Measurements from ENCODE around the gene POLE3.
A peak's percentile ranks its signal among the peaks of the same experiment; 100 is the strongest.
"Not testable (repeated sequence)": the region's sequence is repeated elsewhere in the genome, so short reads cannot be mapped to it uniquely, and the experiment has no call there.

The POLE3 gene

DNA sequence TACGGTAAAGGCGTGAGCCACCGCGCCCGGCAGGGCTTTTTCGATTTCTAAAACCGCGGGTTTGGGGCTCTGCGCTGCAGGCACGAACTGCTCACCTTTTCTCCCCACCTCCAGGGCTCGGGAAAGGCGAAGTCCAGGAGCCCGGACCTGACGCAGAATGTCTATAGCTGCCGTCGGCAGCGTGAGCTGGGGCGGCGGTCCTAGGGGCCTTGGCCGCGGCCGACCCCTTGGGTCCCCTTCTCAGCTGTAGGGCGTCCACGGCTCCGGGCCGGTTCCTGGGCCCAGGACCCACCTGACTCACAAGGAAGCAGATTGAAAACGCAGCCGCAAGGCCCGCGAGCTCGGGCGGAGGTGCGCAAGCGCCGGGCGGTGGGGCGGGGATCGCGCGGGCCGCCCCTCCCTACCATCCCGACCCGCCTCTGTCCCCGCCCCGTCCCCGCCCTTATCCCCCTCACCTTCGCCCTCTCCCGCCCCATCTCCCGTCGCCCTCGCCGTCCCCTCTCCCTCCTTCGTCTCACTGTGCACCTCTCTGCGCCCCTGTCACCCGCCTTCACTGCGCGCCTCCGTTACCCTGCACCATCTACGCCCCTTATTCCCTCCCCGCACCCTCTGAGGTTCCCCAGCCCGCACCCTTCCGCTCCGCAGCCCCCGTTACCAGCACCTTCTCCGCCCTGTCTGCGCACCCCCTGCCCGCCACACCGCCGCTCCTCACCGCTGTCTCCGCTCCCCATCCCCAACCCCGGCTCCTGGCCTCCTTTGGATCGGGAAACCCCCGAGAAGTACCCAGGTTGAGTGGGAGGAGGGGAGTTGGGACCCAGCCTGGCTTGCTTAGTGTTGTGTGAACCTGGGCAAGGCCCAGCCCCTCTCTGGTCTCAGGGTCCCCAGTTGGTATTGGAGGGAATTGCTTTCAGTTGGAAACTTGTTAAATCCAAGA is 33.6 kb downstream of the POLE3 start, which contains the start of gene HDHD3:
Gene HDHD3, minus strand, starts transcription at position 353 of the 934 bp plus-strand sequence. CDS start 2,632 bp downstream, outside the sequence.
- peak; percentile 60 for DNase-seq (ENCODE audit: low spot score)

DNA sequence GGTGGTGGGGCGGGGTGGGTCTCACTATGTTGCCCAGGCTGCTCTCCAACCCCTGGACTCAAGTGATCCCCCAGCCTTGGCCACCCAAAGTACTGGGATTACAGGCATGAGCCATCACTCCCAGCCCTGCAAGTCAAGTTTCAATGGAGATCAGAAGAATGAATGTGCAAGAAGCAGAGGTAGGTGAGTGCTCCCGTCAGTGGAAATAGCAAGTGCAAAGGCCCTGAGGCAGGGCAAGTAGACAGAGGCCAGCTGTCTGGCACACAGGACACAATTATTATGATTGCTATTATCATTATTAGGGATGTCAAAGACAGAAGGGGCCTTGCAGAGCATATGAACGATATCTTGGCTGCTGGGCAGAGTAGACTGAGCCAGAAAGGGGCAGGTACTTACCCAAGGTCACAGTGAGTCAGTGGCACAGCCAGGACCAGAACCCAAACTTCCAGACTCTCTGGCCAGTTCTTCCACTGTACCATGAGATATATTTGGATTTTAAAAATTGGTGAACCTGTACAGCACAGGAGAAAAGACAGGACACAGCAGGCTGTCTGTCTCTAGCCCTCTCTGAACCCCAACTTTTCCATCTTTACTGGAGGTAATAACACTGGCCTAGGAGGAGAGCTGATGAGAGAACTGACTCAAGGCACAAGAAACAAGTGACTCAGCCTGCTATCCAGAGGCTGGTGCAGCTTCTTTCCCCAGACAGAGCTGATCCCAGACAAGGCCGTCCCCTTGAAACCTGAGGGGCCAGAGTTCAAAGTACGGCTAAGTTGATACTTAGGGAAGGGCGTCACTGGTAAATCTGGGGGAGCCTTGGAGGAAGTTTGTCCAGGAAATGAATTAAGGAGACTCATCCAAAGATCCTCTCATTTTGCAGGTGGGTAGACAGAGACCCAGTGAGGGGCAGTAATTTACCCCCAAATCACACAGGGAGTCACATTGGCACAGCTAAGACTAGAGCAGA is 35.1 kb downstream of the POLE3 start:
- DNase-seq (ENCODE audit: low spot score): no peak

DNA sequence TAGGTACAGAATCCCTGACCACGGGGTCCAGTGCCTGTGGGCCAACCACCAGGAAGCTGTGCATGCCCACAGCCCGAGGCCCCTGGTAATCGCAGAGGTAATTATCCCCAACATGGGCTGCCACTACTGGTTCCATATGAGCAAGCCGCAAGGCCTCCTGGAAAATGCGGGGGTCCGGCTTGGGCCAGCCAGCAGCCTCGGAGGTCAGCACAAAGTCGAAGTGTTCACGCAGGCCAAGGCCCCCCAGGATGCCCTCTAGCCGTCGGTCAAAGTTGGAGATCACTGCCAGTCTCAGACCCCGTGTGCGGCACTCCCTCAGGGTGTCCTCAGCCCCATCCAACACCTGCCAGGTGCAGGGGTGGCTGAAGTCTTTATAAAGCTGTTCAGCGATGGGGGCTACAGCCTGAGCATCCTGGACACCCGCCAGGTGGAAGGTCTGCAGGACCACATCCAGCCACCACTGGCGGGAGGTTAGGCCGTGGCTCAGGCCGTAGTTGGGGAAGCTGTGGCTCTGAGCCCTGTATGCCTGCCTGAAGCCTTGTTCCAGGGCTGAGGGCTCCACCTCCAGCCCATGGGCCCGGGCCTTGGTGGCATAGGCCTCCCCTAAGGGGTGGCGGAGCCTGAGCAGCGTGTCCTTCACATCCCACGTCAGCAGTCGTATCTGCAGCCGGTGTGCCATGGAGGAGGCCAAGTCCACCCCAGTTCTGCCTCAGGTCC is 36.6 kb downstream of the POLE3 start:
- DNase-seq (ENCODE audit: low spot score): no peak

DNA sequence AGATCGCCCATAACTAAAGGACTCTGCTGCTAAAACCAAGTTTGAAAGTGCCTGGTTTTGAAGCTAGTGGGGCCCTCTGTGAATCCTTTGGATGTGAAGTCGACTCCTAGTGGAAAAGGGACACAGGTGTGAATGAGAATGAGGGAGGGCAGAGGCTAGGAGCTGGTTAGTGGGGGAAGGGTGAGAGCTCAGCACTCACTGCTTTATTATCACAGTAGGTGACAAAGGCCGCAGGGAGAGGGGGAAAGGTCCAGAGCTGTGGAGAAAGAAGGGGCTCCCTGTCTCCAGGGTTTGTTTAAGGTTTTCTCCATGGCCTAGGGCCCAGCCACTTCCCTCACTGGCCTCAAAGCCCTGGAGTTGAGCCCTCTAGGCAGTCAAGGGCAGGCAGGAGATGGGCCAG is 37.2 kb downstream of the POLE3 start:
- DNase-seq (ENCODE audit: low spot score): no peak

DNA sequence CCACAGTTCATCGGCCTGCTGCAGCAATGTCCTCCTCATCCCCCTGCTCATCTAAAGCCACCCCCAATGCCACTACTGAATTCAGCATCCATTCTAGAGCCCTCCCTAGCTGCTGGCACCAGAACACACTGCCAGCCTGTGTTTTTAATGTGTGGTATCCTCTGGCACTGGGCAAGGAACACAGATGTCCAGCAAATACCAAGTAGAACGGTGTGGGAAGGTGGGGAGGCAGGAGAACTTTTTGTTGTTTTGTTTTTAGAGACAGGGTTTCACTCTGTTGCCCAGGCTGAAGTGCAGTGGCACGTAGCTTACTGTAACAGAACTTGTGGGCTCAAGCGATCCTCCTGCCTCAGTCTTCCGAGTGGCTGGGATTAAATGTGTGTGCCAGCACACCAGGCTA is 38.4 kb downstream of the POLE3 start:
- no peak for DNase-seq (ENCODE audit: low spot score)

DNA sequence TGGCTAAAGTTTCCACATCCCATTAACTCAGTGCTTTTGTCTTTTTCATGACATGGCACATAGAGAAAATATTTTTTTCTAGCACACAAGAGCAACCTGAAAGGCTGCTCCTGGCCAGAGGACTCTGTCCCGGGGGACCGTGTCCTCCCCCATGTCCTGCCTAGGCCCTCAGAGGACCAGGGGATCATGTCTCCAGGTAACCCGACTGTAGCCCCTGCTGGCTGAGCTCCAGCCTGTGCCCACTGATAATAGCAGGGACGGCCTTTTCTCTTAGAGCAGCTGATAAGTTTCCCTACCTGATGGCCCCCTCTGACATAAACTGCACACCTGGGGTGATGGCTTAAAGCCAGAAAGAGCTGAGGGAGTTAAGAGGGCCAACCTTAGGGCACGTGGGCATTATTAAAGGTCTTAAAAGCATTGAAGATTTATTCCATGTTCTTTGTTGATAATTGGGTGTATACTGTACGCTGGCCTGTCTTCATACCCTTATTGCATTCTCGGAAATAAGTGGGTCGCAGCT is 39.6 kb downstream of the POLE3 start:
- DNase-seq (ENCODE audit: low spot score): no peak

DNA sequence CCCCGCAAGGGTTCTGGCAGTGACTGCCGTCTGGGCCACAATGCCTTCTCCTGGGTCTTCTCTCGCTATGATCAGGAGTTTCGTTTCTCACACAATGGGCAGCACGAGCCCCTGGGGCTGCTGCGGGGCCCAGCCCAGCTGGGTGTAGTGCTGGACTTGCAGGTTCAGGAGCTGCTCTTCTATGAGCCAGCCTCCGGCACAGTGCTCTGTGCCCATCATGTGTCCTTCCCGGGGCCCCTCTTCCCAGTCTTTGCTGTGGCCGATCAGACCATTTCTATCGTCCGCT is 40.7 kb downstream of the POLE3 start:
- no peak for DNase-seq (ENCODE audit: low spot score)

DNA sequence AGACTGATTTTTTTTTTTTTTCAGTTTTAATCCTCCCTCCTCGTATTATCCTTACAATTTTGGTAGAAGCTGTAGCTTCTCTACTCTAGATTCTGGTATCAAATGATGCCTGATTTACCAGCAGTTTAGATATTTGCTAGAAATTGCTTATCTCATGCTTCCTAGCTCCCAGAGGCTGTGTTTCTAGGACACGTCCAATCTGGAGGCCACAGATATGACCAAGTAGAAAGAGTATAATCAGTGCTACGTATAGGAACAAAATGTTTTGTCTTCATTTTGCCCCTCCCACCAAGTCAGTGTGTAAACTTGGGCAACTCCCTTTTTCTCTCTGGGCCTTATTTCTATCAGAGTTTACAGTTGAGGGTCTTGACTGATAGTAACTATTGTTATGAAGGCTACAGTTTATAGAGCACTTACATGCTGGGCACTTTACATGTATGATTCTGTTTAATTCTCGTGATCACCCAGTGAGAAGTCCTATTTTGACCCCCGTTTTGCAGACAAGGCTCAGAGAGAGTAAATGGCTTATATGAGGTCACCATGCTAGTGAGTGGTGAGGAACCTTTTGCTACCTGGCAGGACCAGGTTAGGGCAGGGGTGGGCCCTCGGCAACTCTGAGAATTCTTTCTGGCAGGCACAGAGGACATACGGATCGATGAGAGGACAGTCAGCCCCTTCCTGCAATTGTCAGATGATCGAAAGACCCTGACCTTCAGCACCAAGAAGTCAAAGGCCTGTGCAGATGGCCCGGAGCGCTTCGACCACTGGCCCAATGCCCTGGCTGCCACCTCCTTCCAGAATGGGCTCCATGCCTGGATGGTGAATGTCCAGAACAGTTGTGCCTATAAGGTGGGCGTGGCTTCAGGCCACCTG is 41.3 kb downstream of the POLE3 start:
- peak; percentile 57 for DNase-seq (ENCODE audit: low spot score)

DNA sequence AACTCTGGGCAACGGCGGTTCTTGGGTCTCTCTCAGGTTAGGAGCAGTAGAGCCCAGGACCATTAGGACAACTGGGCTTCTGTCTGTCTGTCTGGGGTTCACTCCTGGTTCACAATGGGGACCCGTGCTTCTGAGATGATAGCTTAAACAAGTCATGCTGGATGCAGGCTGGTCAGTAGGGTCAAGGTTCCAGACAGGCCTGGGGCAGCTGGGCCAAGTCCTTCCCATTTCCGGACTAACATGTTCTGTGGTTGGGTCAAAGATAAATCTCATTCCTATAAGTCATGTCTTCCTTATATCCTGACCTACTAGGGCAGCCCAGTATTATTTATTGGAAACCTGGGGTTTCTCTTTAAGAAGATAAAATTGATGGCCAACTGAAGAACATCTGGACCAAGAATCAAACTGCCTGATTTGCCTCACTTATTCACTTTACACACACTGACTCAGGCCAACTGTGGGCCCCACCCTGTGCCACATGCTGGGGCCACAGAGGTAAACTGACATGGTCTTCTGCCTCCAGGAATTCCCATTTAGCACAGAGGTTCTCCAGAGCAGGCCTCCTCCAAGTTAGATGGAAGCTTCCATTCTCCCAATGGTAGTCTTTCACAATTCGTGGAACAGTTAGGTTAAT is 42.0 kb downstream of the POLE3 start:
- no peak for DNase-seq (ENCODE audit: low spot score)

DNA sequence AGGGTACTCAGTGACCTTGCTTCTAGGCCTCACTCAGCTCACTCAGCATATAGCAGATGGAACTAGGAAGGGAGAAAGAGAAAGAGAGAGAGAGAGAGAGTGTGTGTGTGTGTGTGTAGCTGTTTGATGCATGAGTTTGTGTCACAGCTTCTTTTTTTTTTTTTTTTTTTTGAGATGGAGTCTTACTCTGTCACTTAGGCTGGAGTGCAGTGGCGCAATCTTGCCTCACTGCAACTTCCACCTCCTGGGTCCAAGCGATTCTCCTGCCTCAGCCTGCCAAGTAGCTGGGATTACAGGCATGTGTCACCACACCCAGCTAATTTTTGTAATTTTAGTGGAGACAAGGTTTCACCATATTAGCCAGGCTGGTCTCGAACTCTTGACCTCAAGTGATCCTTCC is 44.8 kb downstream of the POLE3 start:
- not testable (repeated sequence) for DNase-seq (ENCODE audit: low spot score)

DNA sequence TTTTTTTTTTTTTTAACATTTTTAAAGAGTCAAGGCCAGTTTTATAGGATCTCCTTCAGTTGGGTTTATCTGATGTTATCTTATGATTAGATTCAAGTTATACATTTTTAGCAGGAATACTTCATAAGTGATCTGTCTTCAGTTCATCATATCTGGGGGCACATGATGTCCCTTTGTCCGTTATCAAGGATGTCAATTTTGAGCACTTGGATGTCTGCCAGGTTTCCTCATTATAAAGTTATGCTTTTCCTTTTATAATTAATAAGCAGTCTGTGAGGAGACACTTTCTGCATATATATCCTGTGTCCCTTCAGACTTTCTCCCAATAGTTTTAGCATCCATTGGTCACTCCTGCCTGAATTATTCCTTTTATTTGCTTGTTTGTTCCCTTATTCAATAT is 45.5 kb downstream of the POLE3 start:
- peak; percentile 64 for DNase-seq (ENCODE audit: low spot score)

DNA sequence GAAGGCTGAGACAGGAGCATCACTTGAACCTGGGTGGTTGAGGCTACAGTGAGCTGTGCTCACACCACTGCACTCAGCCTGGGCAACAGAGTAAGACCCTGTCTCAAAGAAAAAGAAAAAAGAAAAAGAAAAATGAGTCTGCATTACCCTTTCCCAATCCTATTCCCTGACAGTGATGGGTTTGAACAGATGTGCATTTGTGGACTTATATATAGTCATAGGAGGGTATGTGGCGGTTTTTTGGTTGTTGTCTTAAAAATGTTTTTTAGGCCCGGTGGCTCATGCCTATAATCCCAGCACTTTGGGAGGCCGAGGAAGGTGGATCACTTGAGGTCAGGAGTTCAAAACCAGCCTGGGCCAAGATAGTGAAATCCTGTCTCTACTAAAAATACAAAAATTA is 47.1 kb downstream of the POLE3 start:
- DNase-seq (ENCODE audit: low spot score): no peak

DNA sequence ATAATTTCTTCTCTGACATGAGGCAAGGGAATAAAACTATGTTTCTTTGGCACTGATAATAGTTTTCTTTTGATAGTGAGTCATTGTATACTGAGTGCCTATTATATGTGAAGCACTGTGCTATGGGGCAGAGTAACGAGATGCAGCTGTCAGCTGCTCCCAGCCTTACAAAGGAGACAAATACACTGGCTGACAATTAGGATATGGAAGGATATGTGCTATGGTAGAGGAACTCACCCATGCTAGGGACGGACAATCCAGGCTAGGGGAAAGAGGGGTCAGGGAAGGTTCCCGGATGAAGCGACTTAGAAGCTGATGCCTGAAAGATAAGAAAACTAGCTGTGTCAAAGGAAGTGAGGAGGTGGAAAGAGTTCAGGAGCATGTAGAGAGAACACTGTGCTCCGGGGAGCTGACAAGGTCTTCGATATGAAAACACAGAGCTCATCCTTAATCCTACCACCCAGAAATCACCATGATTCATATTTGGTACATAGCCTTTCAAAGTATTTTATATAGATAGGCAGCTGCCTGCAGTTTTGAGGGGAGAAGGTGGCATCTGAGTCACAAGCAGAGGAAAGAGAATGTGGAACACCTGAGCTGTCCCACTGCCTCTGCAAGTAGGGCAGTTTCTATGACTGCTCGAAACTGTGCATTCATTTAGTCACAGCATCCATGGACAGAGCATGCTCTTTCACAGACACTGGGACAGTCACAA is 49.0 kb downstream of the POLE3 start:
- DNase-seq (ENCODE audit: low spot score): no peak

DNA sequence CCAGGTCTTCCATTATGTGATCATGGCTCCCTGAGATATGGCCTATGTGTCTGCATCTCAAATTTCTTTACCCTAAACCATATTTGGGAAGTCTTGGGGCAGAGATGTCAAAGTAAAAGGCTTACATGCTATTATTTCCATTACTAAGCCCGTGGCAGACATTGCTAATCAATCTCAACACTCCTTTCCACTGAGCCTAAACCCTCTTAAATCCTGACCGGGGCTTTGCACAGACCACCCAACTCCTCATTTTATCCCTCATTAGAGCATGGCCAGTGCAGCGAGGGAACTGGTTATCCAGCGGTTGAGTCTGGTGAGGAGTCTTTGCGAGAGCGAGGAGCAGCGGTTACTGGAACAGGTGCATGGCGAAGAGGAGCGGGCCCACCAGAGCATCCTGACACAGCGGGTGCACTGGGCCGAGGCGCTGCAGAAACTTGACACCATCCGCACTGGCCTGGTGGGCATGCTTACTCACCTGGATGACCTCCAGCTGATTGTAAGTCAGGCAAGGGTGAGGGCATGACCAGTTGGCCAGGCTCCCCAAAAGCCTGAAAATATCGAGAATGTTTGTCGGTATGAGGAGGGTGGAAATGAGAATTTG is 50.1 kb downstream of the POLE3 start:
- no peak for DNase-seq (ENCODE audit: low spot score)

DNA sequence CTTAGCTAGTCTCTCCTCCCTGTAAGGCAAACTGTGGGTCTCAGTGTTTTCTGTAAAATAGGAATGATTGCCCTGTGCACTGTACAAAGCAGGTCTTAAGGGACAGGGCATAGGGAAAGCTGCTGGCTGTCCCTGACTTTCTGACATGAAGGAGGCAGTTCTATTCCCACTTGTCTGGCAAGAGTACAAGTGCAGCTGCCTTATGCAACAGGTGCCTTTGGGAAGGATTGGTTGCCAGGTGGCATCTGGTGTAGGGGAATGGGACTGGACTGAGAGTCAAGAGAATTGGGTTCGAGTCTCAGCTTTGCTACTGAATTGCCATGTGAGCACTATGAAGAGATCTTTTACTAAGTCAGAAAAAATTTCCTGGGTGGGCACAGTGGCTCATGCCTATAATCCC is 51.1 kb downstream of the POLE3 start:
- no peak for DNase-seq (ENCODE audit: low spot score)

Measured in hematopoietic multipotent progenitor cell treated with erythropoietin and hydrocortisone succinate and interleukin-3 and kit ligand, for 15 days (in vitro differentiated cells).